OCI-LY1 (cell line): ENCODE data around the gene HAS3.

ENCODE experiments used
- H2AFZ ChIP-seq: fragments of 200-600 bp; sonication (generic), shearing (Covaris generic); 2 replicates; pipeline ENCODE4 v1.6.0; 2014; ENCODE audit warnings: antibody characterized with exemption, mild to moderate bottlenecking, low read length
- H3F3A ChIP-seq: fragments of 200-600 bp; sonication (generic), shearing (Covaris generic); 2 replicates; pipeline ENCODE4 v1.6.0; 2014; ENCODE audit warnings: mild to moderate bottlenecking, antibody characterized with exemption, low read length, moderate library complexity; ENCODE audit not compliant: insufficient read depth
- H3K27ac ChIP-seq: fragments of 200-600 bp; sonication (generic); 2 replicates; pipeline ENCODE4 v1.5.1; 2014; ENCODE audit warnings: low read length, mixed run types, mild to moderate bottlenecking, low read depth; ENCODE audit not compliant: poor library complexity, severe bottlenecking
- H3K27me3 ChIP-seq: fragments of 200-600 bp; sonication (generic); 2 replicates; pipeline ENCODE4 v1.6.0; 2014; ENCODE audit warnings: antibody characterized with exemption, mild to moderate bottlenecking, low read length, moderate library complexity; ENCODE audit not compliant: insufficient read depth
- H3K36me3 ChIP-seq: fragments of 200-600 bp; sonication (generic); 2 replicates; pipeline ENCODE4 v1.6.1; 2014; ENCODE audit warnings: mild to moderate bottlenecking, antibody characterized with exemption, low read length, moderate library complexity, mixed read lengths; ENCODE audit not compliant: insufficient read depth
- H3K4me1 ChIP-seq: fragments of 200-600 bp; sonication (generic); 2 replicates; pipeline ENCODE4 v1.5.1; 2014; ENCODE audit warnings: mild to moderate bottlenecking, low read length, moderate library complexity; ENCODE audit not compliant: insufficient read depth, severe bottlenecking
- H3K4me2 ChIP-seq: fragments of 200-600 bp; sonication (generic), shearing (Covaris generic); 2 replicates; pipeline ENCODE4 v1.6.1; 2014; ENCODE audit warnings: low read length
- H3K4me3 ChIP-seq: fragments of 200-600 bp; sonication (generic); 2 replicates; pipeline ENCODE4 v1.5.1; 2014; ENCODE audit warnings: low read length, low read depth, mild to moderate bottlenecking, mixed read lengths; ENCODE audit not compliant: poor library complexity, severe bottlenecking
- H3K79me2 ChIP-seq: fragments of 200-600 bp; shearing (Covaris generic); 2 replicates; pipeline ENCODE4 v1.6.1; 2016; ENCODE audit warnings: mixed run types, low read length, mixed read lengths; ENCODE audit not compliant: insufficient read depth
- H3K9ac ChIP-seq: fragments of 200-600 bp; sonication (generic), shearing (Covaris generic); 2 replicates; pipeline ENCODE4 v1.6.1; 2014; ENCODE audit warnings: mild to moderate bottlenecking, low read length, mixed read lengths
- H3K9me2 ChIP-seq: fragments of 200-600 bp; sonication (generic), shearing (Covaris generic); 2 replicates; pipeline ENCODE4 v1.6.1; 2014; ENCODE audit warnings: low read depth, mild to moderate bottlenecking, low read length, mixed read lengths
- H3K9me3 ChIP-seq: fragments of 200-600 bp; shearing (Covaris generic); 2 replicates; pipeline ENCODE4 v1.6.1; 2014; ENCODE audit warnings: low read length, mixed read lengths
- H4K20me1 ChIP-seq: fragments of 200-600 bp; sonication (generic), shearing (Covaris generic); 2 replicates; pipeline ENCODE4 v1.6.0; 2016; ENCODE audit warnings: mild to moderate bottlenecking, low read length; ENCODE audit not compliant: insufficient read depth
- EZH2 ChIP-seq: fragments of 200-600 bp; sonication (generic), shearing (Covaris generic); IDR thresholded peaks from 2 replicates; pipeline ENCODE4 v1.8.0; 2017; ENCODE audit warnings: borderline replicate concordance, mixed run types, mild to moderate bottlenecking, antibody characterized with exemption, low read length, moderate library complexity, mixed read lengths
- TF ChIP-seq, protein P1 (sequence below): fragments of 200-600 bp; sonication (generic), shearing (Covaris generic); IDR thresholded peaks from 2 replicates; pipeline ENCODE4 v1.5.1; 2017; ENCODE audit warnings: mild to moderate bottlenecking, antibody characterized with exemption, low read length, moderate library complexity, mixed read lengths

Gene HAS3

GRCh38 chr16:69094501-69094900 is 11.0 kb upstream of the HAS3 start:
- Histone ChIP-seq H3K9me2 (no peaks in the 10 kb centered on the region), H3K79me2 (no peaks in the 10 kb centered on the region), H2AFZ (no peak overlapping the region), H3K4me1 (no peaks in the 10 kb centered on the region), H3K9ac (no peak overlapping the region), H3K27ac (no peak overlapping the region), H4K20me1 (no peaks in the 10 kb centered on the region), H3F3A (no peaks in the 10 kb centered on the region), H3K4me2 (no peak overlapping the region), H3K4me3 (no peak overlapping the region), H3K27me3 (no peaks in the 10 kb centered on the region), H3K36me3 (no peaks in the 10 kb centered on the region), H3K9me3 (no peaks in the 10 kb centered on the region)
- TF ChIP-seq, protein P1, sequence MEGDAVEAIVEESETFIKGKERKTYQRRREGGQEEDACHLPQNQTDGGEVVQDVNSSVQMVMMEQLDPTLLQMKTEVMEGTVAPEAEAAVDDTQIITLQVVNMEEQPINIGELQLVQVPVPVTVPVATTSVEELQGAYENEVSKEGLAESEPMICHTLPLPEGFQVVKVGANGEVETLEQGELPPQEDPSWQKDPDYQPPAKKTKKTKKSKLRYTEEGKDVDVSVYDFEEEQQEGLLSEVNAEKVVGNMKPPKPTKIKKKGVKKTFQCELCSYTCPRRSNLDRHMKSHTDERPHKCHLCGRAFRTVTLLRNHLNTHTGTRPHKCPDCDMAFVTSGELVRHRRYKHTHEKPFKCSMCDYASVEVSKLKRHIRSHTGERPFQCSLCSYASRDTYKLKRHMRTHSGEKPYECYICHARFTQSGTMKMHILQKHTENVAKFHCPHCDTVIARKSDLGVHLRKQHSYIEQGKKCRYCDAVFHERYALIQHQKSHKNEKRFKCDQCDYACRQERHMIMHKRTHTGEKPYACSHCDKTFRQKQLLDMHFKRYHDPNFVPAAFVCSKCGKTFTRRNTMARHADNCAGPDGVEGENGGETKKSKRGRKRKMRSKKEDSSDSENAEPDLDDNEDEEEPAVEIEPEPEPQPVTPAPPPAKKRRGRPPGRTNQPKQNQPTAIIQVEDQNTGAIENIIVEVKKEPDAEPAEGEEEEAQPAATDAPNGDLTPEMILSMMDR = no peak
- TF ChIP-seq EZH2 = no peak

DNA sequence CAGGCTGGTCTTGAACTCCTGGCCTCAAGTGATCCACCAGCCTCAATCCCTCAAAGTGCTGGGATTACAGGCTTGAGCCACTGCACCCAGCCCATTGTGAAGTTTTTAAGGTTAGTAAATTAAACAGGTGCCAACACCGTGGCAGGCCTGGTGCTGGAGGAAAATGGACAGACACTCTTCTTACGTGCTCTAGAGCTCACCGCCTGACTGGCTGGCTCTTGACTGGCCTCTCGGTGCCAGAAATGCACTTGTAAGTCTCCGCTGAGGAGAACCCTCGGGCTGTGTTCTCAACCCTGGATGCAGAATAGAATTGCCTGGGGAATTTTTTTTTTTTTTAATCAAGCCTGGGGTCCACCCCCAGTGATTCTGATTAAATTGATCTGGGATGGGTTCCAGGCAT is 10.3 kb upstream of the HAS3 start:
- no peak for TF ChIP-seq EZH2
- TF ChIP-seq, protein P1 = no peak
- no peaks in the 10 kb centered on the region for H3K79me2 ChIP-seq
- no peak overlapping the region for H3K27ac ChIP-seq
- H3K36me3 ChIP-seq = no peaks in the 10 kb centered on the region
- H3F3A ChIP-seq = no peaks in the 10 kb centered on the region
- H2AFZ ChIP-seq = no peak overlapping the region
- no peaks in the 10 kb centered on the region for H4K20me1 ChIP-seq
- no peak overlapping the region for H3K4me2 ChIP-seq
- H3K9me2 ChIP-seq = no peaks in the 10 kb centered on the region
- no peaks in the 10 kb centered on the region for H3K27me3 ChIP-seq
- H3K4me3 ChIP-seq = no peak overlapping the region
- no peak overlapping the region for H3K9ac ChIP-seq
- H3K9me3 ChIP-seq = no peaks in the 10 kb centered on the region
- no peaks in the 10 kb centered on the region for H3K4me1 ChIP-seq

- Histone ChIP-seq H4K20me1 (no peaks in the 10 kb centered on the region), H3K4me3 (no peak overlapping the region), H3K9ac (no peak overlapping the region), H3K9me3 (no peaks in the 10 kb centered on the region), H3K27ac (no peak overlapping the region), H3K36me3 (no peaks in the 10 kb centered on the region), H3K79me2 (no peaks in the 10 kb centered on the region), H3K4me1 (no peaks in the 10 kb centered on the region), H2AFZ (no peak overlapping the region), H3F3A (no peaks in the 10 kb centered on the region), H3K4me2 (no peak overlapping the region), H3K9me2 (no peaks in the 10 kb centered on the region), H3K27me3 (no peaks in the 10 kb centered on the region)
- TF ChIP-seq, protein P1 = no peak
- TF ChIP-seq EZH2 = no peak
Measured at GRCh38 chr16:69100071-69100691, 5.3 kb upstream of the HAS3 start.
